GM21360 (cell line): ENCODE measurements around the gene MARCHF9.

Experiments used
- ATAC-seq: cut with Tn5 transposase; IDR thresholded peaks from one replicate; pipeline ENCODE4 v1.9.1; 2021; ENCODE audit warnings: mild to moderate bottlenecking, moderate library complexity; ENCODE audit not compliant: unreplicated experiment

Gene MARCHF9

GRCh38 chr12:57724003-57724935 lies 30.6 kb upstream of the MARCHF9 start:
- no peak for ATAC-seq

GRCh38 chr12:57724936-57725740 lies 29.8 kb upstream of the MARCHF9 start:
- no peak for ATAC-seq

GRCh38 chr12:57725851-57726150 lies 29.1 kb upstream of the MARCHF9 start:
- ATAC-seq = no peak

DNA sequence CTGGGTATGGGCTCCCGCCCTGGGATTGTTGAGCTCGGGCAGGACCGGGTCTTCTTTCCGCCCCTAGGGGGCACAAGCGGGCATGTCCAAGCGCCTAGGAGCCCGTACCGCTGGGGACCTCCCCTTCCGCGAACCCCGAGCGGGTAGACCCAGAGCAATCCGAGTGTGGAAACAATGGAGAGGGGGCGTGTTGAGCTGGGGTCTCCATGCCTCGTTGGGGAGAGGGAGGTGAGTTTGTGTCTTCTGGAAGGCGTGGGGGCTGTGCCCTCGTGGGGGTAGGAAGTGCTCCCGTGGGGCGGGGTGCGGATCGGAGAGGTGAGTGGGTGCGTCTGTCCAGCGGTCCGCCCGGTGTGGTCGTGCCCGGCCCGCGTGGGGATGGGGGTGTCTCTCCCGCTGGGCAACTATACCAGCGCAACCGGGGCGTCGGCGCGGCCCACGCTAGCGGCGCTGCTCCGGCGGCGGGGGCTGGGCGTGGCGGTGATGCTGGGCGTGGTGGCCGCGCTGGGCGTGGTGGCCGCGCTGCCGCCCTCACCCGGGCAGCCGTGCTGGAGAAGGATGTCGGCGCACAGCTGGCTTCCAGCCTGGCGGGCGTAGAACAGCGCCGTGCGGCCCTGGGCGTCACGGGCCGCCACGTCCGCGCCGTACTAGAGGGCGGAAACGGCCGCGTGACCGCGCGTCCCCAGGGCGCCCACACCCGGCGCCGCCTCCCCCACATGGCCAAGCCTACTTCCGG lies 28.6 kb upstream of the MARCHF9 start:
- no peak for ATAC-seq

DNA sequence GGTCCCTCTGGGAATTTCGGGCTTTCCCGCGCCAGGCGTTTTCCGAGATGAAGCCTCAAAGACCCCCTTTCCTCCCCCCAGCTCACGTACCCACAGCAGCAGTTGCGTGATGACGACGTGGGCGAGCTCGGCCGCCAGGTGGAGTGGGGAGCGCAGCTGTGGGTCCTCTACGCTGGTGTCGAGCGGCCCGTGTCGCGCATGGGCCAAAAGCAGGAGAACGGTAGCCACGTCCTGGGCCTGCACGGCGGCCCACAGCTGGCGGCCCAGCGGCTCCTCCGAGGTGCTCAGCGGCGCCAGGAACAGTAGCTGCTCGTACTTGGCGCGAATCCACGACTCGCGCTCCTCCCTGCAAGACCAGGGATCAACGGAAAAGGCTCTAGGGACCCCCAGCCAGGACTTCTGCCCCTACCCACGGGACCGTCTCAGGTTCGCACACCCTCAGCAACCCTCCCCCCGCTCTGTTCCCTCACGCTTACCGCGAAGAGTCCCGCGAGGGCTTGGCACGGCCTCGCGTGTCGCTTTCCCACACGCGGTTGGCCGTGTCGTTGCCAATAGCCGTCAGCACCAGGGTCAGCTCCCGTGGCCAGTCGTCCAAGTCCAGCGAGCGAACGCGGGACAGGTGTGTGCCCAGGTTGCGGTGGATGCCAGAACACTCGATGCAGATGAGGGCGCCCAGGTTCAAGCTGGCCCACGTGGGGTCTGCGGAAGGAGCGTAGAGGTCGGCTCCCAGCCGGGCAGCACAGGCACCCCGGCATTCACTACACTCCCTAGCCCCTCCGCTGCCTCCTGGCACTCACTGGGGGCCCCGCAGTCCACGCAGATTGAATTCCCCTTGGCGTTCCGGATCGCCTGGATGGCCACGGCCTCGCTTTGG lies 27.8 kb upstream of the MARCHF9 start:
- no peak for ATAC-seq

DNA sequence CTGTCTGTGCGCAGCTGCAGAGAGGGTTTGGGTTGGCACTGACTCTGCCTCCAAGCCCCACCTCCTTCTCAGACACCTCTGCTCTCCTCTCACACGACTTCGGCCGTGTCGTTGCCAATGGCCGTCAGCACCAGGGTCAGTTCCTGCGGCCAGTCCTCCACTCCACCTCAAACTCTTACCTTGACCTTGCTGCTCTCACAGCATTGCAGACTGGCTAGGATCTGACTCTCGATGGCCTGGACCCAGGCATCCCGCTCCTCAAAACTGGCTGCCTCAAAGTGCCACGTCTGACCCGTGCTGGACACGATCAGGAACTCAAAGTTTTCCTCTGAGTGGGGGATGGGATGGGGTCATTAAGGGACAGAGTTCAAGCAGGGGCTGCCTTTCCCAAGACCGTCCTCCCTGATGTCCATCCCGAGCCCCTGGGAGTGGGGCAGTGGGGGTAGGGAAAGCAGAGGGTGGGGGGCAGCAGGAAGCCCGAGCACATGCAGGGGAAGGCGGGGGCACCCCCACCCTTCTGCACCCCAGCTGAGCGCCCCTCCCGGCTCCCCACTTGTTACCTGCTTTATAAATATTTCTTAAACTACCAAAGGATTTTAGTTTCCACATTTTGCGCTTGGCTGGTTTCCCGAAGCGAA lies 27.0 kb upstream of the MARCHF9 start:
- no peak for ATAC-seq

DNA sequence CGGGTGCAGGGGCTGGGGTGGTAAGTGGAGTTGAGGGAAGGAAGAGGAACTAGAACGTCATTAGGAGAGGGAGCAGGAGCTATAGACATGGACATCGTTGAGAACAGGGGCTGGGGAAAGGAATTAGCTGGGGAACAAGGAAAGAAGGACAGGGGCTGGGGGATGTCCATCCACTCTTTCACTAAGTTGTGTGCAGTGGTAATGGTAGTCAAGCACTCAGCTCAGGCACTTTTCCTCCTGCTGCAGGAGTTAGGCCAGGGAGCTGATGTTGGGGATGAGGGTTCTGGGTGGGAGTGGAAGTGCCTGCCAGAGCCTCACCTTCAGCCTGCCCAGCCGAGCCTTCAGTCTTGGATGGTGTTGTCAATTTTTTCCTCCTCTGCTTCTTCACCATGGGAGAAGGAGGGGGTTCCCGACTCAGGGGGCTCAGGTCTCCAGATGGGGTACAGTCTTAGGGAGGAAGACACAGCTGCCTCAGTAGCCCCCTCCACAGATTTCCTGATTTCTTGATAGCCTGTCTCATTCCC lies 25.5 kb upstream of the MARCHF9 start:
- ATAC-seq = no peak

GRCh38 chr12:57730336-57731067 lies 24.4 kb upstream of the MARCHF9 start:
- no peak for ATAC-seq

DNA sequence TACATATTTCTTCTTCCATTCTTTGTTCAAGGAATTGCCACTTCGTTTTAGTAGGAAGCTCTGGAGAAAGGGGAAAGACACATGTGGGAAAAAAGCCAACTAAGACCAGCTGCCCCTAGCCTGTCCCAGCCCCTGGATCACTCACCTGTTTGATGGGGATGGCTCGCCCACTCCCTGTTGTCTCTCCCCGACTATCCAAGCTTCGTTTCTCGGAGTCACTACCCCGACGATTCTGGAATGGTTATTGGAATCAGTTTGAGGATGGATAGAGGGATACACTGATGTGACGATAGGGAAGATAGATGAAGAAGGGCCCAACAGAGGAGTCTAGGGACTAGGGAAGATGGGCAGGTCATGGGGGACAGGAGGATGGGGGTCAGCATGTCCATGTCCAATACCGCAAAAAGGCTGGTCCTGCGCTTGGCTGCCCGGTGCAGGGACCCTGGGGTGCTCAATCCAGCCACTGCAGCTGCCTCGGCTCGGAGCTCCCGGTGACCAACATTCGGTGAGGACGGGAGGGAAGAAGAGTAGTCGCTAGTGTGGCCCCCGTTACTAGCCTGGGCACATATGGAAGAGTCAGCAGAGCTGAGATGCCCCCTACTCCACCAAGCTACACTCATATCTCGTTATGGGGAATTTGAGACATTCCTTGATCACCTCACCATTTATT lies 23.4 kb upstream of the MARCHF9 start:
- no peak for ATAC-seq

DNA sequence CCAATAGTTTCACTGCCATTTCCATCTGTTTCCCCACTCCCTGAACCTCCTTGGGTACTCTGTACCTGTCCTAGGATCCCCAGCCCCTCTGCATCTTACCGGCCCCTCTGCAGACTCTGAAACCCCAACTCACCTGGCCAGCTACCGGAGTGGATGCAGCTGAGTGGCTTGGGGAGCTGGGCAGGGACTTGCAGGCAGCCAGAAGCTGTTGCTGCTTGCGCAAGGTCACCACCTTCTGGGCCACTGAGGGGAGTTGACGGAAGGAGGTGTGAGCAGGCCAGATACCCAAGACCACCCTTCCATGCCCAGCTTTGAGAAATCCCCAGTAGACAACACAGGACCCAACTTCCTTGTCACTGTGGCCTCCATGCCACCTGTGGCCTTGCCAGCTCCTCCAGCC lies 22.6 kb upstream of the MARCHF9 start:
- ATAC-seq = no peak

- no peak for ATAC-seq
These were observed 21.9 kb upstream of the MARCHF9 start for GRCh38 chr12:57732726-57733593.

- ATAC-seq = no peak
These were observed 21.0 kb upstream of the MARCHF9 start for GRCh38 chr12:57733928-57734327.

DNA sequence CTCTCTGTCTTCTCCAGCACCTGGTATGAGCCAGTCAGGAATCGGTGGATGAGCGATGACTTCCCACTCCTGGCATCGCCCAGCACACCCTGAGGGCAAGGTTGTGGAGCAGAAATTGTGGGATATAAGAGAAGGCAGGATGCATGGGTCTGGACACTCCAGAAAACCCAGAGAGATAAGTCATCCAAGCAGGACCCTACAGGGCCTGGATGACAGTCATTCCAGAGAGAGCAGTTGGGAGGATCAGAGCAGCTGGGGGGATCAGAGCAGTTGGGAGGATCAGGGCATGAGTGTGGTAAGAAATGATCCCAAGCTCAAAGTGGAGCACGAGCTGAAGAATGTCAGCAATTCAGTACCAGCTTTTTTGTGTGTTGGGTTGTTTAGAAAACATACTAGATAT lies 20.3 kb upstream of the MARCHF9 start:
- no peak for ATAC-seq

- ATAC-seq = no peak
These were observed 19.6 kb upstream of the MARCHF9 start for GRCh38 chr12:57735198-57735855.

GRCh38 chr12:57735952-57736740 lies 18.8 kb upstream of the MARCHF9 start:
- ATAC-seq = no peak

GRCh38 chr12:57736741-57737466 lies 18.0 kb upstream of the MARCHF9 start:
- no peak for ATAC-seq
